GM10266 (cell line): ENCODE data around the gene TFG.
"Not testable (repeated sequence)": the region's sequence is repeated elsewhere in the genome, so short reads cannot be mapped to it uniquely, and the experiment has no call there.

Experiments
- DNase-seq: peaks from one replicate; pipeline ENCODE4 v3.0.0; 2012; ENCODE audit errors: extremely low spot score
- CTCF ChIP-seq: IDR thresholded peaks from 2 replicates; pipeline ENCODE4 v1.5.1; 2012; ENCODE audit warnings: mild to moderate bottlenecking, low read depth; ENCODE audit not compliant: control insufficient read depth, insufficient read depth; ENCODE audit errors: missing control alignments

Gene TFG

DNA sequence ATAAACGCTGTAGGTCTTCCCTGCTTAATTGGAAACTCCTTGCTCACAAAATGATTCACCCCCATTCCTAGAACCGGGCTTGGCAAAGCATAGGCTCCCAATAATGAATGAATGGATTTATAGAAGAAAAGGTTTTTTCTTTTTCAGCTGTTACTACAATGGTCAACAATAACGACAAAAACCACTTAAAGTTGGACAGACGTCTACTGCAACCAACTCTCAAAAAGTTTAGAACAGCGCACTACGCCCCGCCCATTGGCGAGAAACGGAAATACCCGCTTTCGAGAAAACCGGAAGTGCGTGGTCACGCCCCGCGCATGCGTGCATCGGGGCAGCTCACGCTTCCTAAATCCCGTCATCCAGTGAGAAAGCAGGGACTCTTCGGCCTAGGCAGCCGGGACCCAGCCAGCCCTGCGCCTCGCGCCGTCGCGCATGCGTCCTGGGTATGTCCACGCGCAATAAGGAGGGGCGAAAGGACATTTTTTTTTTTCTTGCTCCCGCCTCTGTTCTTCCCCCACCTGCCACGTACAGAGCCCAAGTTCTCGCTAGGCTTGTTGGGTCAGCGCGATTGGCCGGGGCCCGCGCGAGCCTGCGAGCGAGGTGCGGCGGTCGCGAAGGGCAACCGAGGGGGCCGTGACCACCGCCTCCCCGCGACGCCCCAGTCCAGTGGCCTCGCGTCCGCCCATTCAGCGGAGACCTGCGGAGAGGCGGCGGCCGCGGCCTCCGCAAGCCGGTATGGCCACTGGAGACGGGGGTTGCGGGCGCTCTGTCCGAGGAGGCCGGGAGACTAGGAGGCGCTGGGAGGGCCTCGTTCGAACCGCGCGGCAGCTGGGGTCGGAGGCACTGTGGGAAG, at the start of gene TFG:
Gene TFG, plus strand, starts transcription at position 506 of the 853 bp plus-strand sequence. CDS start 4,192 bp downstream, outside the sequence.
- TF ChIP-seq CTCF = no peak
- peak; percentile 97 for DNase-seq

- DNase-seq = not testable (repeated sequence)
Observed at GRCh38 chr3:100661294-100661693, 48.0 kb upstream of the TFG start.

DNA sequence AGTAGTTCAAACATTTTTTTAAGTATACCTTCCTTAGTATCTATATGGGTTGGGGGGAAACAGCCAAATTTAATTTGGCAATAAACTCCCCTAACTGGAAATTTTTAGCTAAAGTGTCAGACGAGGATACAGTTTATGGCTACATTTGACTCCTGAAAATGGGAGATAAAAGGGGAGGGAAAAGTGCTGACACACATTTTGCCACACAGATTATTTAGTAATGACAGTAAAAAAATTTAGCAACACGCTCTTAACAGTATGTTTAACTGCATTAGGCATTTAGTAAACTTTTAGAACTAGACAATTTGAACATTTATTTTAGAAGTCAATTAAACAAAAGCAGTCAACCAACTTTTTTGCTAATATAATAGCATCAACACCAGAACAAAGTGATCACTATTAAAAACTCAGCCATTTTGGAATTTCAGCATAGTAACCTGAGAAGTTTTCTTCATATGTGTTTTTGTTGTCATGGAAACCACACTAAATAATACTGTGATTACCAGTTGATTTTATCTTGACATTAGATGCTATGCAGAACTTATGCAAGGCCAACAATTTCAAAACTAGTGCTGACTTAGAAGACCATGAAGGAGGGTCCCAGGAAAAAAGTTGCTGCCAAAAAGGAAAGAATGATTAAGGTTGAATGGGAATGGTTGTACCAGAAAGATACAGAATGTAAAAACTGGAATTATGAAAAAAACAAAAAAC, 47.0 kb upstream of the TFG start:
- TF ChIP-seq CTCF = no peak
- no peak for DNase-seq

DNA sequence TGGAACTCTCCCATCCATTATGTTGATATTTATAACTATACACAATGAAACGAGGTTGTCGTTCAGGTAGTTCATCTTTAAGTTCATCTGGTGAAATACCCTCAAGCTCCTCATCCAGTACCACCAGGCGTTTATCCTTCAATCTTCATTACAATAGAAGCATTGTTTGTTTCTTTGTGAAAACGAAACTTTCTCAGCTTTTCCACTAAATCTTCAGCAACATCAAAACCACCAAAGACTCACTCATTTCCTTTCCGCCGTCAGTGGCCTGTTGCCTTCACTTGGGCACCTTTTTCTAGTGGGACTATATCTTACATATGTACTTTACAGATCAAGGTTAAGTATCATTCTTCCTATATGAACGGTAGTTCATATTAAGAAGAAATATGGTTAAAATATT, 44.1 kb upstream of the TFG start:
- no peak for TF ChIP-seq CTCF
- no peak for DNase-seq

- DNase-seq = not testable (repeated sequence)
Observed at GRCh38 chr3:100666699-100667098, 42.6 kb upstream of the TFG start.

DNA sequence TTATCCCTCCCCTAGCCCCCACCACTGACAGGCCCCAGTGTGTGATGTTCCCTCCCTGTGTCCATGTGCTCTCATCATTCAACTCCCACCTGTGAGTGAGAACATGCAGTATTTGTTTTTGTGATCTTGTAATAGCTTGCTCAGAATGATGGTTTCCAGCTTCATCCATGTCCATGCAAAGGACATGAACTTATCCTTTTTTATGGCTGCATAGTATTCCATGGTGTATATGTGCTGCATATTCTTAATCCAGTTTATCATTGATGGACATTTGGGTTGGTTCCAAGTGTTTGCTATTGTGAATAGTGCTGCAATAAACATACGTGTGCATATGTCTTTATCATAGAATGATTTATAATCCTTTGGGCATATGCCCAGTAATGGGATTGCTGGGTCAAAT, 42.0 kb upstream of the TFG start:
- DNase-seq = not testable (repeated sequence)

DNA sequence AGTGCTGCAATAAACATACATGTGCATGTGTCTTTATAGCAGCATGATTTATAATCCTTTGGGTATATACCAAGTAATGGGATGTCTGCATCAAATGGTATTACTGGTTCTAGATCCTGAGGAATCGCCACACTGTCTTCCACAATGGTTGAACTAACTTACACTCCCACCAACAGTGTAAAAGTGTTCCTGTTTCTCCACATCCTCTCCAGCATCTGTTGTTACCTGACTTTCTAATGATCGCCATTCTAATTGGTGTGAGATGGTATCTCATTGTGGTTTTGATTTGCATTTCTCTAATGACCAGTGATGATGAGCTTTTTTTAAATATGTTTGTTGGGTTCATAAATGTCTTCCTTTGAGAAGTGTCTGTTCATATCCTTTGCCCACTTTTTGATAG, 38.3 kb upstream of the TFG start:
- DNase-seq = not testable (repeated sequence)

DNA sequence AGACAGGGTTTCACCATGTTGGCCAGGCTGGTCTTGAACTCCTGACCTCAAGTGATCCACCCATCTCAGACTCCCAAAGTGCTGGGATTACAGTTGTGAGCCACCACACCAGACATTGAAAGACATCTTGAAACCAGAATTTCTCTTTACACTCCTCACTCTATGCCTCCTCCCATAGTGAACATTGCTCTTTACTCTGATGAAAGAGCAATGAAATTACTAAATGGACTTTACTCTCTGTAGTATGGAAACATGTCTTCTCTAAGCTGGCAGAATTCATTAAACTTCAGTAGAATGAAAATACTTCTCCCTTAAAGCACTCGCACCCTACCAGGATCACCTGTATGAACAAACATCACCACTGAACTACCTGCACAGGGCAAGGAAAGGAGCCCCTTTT, 27.8 kb upstream of the TFG start:
- no peak for TF ChIP-seq CTCF

DNA sequence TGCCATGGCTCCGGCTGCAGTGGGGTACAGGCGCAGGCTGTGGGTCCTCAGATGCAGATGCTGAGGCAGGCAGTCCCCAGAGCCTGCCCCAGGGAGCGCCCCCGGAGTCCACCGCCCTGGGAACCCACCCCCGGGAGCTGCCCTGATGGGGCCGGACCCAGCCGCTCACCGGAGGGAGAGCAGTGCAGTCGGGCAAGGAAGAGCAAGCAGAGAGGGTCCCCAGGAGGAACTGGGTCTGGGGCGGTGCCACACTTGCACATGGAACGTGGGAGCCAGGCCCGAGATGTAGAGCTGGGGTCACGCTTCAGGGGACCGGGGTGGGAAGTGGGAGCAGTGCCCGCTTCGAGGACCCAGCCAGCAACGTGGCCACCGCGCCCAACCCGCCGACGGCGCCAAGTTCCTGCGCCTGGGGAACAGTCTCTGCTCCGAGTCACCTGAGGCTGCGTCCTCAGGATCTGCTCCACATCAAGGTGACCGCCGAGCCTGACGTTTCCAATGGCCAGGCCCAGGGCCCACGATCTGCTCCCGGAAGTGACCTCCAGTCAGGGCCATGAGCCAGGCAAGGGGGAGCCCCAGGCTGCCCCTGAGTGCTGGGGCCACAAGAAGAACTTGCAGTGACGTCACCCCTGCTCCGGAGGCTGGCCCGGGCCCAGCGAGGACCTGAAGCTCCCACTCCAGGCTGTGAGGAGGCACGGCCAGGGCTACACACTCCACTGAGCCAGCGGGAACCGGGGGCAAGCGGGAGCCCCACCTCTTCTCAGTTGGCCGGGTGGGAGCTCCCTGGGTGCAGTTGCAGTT, 27.0 kb upstream of the TFG start:
- DNase-seq = no peak
- TF ChIP-seq CTCF = no peak

More for the DNA sequence above, 27.8 kb upstream of the TFG start:
- DNase-seq = no peak
